GM12872 (cell line): ENCODE data around the gene SH3RF3.

ENCODE experiments used
- TF ChIP-seq, protein P1 (sequence below): IDR thresholded peaks from 3 replicates; pipeline ENCODE4 v1.5.1; 2011; ENCODE audit warnings: low read depth, mild to moderate bottlenecking, low read length, moderate library complexity; ENCODE audit not compliant: insufficient read depth

SH3RF3 gene

DNA sequence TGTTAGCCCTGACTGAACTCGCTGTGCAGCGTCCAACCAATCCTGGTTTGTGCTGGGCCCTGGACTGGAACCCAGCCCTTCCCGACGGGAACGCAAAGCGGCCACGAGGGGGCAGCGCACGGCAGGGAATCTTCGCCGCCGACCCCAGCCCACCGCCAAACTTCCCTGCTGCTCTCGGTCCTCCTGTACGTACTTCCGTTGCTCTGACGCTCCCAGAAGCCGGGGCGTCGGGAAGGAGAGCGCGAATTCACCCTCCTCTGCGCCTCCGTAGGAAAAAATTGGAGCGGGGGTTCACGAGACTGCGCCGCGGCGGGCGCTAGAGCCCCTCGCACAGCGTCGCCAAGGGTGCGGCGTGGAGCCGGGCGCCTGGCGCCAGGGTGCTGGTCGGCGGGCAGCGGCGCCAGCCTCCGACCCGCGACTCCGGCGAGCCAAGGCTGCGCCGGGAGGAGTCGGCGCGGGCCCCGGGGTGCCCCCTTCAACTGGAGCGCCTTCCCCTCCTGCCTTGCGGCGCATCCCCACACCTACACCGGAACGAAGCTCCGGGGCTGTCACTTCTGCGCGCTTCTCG is 873 bp upstream of the SH3RF3 start:
- TF ChIP-seq, protein P1, sequence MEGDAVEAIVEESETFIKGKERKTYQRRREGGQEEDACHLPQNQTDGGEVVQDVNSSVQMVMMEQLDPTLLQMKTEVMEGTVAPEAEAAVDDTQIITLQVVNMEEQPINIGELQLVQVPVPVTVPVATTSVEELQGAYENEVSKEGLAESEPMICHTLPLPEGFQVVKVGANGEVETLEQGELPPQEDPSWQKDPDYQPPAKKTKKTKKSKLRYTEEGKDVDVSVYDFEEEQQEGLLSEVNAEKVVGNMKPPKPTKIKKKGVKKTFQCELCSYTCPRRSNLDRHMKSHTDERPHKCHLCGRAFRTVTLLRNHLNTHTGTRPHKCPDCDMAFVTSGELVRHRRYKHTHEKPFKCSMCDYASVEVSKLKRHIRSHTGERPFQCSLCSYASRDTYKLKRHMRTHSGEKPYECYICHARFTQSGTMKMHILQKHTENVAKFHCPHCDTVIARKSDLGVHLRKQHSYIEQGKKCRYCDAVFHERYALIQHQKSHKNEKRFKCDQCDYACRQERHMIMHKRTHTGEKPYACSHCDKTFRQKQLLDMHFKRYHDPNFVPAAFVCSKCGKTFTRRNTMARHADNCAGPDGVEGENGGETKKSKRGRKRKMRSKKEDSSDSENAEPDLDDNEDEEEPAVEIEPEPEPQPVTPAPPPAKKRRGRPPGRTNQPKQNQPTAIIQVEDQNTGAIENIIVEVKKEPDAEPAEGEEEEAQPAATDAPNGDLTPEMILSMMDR = peak; percentile 79

DNA sequence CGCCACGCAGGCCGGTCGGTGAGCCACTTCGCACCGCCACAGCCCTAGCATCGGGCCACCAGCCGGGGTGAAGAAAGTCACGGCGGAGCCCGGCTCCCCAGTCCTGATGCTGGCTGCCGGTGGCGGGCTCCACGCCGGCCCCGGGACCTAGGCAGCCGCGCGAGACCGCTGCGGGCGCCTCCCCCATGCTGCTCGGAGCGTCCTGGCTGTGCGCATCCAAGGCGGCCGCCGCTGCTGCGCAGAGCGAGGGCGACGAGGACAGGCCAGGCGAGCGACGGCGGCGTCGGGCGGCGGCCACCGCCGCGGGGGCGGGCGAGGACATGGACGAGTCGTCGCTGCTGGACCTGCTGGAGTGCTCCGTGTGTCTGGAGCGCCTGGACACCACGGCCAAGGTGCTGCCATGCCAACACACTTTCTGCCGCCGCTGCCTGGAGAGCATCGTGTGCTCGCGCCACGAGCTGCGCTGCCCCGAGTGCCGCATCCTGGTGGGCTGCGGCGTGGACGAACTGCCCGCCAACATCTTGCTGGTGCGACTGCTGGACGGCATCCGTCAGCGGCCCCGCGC is 433 bp downstream of the SH3RF3 start:
- TF ChIP-seq, protein P1 = no peak

DNA sequence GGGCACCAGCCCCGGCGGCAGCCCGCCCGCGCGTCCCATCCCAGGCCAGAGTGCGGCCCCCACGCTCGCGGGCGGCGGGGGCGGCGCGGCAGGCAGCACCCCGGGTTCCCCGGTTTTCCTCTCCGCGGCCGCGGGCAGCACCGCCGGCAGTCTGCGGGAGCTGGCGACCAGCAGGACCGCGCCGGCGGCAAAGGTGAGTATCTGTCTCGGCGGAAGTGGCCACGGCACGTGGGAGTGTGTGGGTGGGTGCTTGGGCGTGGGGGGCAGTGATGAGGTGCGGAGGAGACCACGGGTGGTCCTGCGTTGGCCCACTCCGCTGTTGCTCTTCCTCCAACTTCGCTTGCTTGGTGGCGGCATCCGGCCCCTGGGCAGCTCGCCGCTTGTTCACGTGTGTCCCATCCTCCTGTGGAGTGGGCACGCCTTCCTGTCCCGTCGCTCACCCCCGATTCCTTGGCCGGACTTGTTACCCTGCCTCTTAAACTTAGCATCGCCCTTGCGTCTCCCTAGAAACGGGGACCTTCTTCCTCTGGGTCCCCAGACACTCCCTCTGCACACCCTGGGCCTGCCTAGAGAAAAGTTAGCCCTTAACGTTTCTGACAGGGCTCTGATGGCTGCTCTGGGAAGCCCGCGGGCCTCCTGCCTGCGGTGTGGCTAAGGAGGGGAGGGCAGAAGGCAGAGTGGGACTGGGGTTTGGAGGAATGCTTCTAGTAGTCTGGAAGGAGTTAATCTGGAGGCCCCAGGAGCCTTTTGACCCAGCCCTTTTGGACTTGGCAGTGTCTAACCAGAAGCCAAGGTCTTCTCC is 1.1 kb downstream of the SH3RF3 start:
- TF ChIP-seq, protein P1 = no peak

DNA sequence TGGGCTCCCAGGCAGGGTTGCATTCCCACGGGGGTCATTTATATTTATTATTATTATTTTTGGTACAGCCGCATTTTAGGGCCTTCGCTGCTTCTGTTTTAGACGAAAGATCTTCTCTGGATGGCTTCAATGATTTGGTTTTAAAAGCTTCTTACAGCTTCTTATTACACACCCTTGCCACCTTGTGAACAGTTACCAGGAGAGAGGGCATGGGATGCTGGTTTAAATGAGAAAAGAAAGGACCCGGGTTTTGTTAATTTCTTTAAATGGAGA is 1.7 kb downstream of the SH3RF3 start:
- TF ChIP-seq, protein P1 = no peak

DNA sequence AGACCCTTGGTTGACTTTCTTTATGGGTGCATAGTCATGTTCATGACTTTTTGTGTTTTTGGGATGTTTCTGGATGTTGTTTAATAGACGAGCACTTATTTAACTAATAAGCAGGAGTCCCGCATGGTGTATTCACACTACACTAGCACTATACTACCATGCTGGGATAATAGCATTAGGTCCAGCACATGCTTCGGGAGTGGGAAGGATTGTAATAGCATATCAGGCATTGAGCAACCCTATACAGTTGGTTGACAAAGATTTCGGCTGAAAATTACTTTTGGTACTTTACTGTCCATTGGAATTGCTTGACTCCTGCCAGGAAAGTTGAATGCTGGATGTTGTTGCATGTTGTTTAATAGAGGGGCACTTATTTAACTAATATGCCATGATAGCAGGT is 2.8 kb downstream of the SH3RF3 start:
- TF ChIP-seq, protein P1 = no peak

DNA sequence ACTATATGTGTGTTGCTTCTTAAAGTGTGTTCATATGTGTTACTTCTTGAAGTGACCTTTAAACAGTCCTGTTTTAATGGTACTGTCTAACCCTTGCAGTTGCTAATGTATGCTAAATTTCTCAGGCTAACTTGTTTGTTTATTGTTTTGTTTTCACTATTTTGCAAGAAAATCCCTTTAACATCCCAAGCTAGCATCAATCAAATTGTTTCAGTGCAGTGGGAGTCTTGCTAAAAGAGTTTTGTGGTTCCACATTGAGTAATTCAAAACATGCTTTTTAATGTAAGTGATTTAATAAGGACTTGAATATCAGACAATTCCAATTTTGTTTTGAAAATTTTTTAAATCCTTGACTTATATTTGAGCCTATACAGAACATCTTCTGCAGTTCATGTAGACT is 3.6 kb downstream of the SH3RF3 start:
- TF ChIP-seq, protein P1 = no peak

DNA sequence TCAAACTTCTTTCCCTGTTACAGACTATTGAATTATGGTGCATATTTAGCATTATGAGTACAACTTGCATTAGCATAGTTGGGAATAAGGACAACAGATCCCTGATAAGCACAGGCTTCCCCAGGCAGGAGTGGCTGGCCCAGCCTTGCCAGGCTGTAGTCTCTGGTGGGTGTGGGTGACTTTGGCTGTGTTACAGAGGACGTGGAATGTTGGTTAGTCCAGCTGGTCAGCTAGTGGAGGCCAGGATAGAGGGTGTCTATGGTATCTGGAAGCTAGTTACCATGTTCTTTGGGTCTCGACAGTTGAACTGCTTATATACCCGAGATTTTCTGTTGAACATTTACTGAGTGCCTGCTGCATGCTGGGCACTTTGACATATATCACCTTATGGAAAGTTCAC is 4.7 kb downstream of the SH3RF3 start:
- TF ChIP-seq, protein P1 = no peak
